HG03175 (cell line): Measurements from ENCODE around the gene LDLRAD2.

Experiments used
- ATAC-seq: cut with Tn5 transposase; IDR thresholded peaks from one replicate; pipeline ENCODE4 v1.9.1; 2021; ENCODE audit warnings: mild to moderate bottlenecking, moderate library complexity; ENCODE audit not compliant: unreplicated experiment

LDLRAD2 gene

GRCh38 chr1:21857840-21858670, 46.0 kb downstream of the LDLRAD2 start:
- ATAC-seq, result no peak

- no peak for ATAC-seq
These were observed 47.7 kb downstream of the LDLRAD2 start for GRCh38 chr1:21859669-21860179.

- ATAC-seq, result no peak
These were observed 48.9 kb downstream of the LDLRAD2 start for GRCh38 chr1:21860971-21861370.

- no peak for ATAC-seq
These were observed 49.8 kb downstream of the LDLRAD2 start for GRCh38 chr1:21861602-21862429.

GRCh38 chr1:21863981-21864380, 51.9 kb downstream of the LDLRAD2 start:
- ATAC-seq, result no peak

GRCh38 chr1:21864730-21865129, 52.7 kb downstream of the LDLRAD2 start:
- ATAC-seq, result no peak

- no peak for ATAC-seq
These were observed 53.5 kb downstream of the LDLRAD2 start for GRCh38 chr1:21865609-21865942.

GRCh38 chr1:21865943-21866706, 54.1 kb downstream of the LDLRAD2 start:
- peak; percentile 76 for ATAC-seq

GRCh38 chr1:21866707-21867043, 54.6 kb downstream of the LDLRAD2 start:
- ATAC-seq, result no peak

- ATAC-seq, result no peak
These were observed 55.5 kb downstream of the LDLRAD2 start for GRCh38 chr1:21867451-21867996.

GRCh38 chr1:21868482-21868881, 56.4 kb downstream of the LDLRAD2 start:
- no peak for ATAC-seq

GRCh38 chr1:21868941-21869454, 56.9 kb downstream of the LDLRAD2 start:
- ATAC-seq, result no peak

GRCh38 chr1:21869620-21870121, 57.6 kb downstream of the LDLRAD2 start:
- no peak for ATAC-seq

- ATAC-seq, result no peak
These were observed 58.5 kb downstream of the LDLRAD2 start for GRCh38 chr1:21870611-21871010.

GRCh38 chr1:21871943-21872342, 59.9 kb downstream of the LDLRAD2 start:
- no peak for ATAC-seq

GRCh38 chr1:21872445-21873079, 60.5 kb downstream of the LDLRAD2 start:
- ATAC-seq, result no peak

GRCh38 chr1:21873174-21873573, 61.1 kb downstream of the LDLRAD2 start:
- ATAC-seq, result no peak

- no peak for ATAC-seq
These were observed 61.7 kb downstream of the LDLRAD2 start for GRCh38 chr1:21873761-21874160.

- ATAC-seq, result no peak
These were observed 62.3 kb downstream of the LDLRAD2 start for GRCh38 chr1:21874328-21874727.
